Lung (tissue), 12 donors: ENCODE measurements around the gene SETD1A. TPM values are rescaled to one million over a fixed set of nuclear protein-coding genes. Genes with fewer than 3 reads are reported as not detected.

Experiments
- ATAC-seq: fragments of 200-7000 bp; cut with Tn5 transposase; one replicate; pipeline ENCODE4 v1.9.1; 2020; ENCODE audit warnings: moderate number of reproducible peaks; ENCODE audit not compliant: insufficient read depth, low FRiP score
- DNase-seq, 3 donors: peaks; one replicate each; pipeline ENCODE4 v3.0.0-alpha.2; 2013 to 2017
- H3K27ac ChIP-seq, 2 donors: one replicate each; pipeline ENCODE4 v1.5.1; 2013; ENCODE audit warnings: mild to moderate bottlenecking in 2 of 2, moderate library complexity in 2 of 2, control low read depth in 1 of 2, inconsistent platforms in 1 of 2, low read depth in 1 of 2, low read length in 1 of 2
- H3K27me3 ChIP-seq, 3 donors: one replicate each; pipeline ENCODE4 v1.5.1; 2013; ENCODE audit warnings: low read length in 2 of 3; ENCODE audit not compliant: control insufficient read depth in 3 of 3, insufficient read depth in 3 of 3
- H3K36me3 ChIP-seq, 4 donors: one replicate each; pipeline ENCODE4 v1.5.1; 2013; ENCODE audit warnings: low read length in 4 of 4, mild to moderate bottlenecking in 1 of 4, moderate library complexity in 1 of 4; ENCODE audit not compliant: control insufficient read depth in 4 of 4, insufficient read depth in 4 of 4
- H3K4me1 ChIP-seq, 5 donors: one replicate each; pipeline ENCODE4 v1.5.1; 2013; ENCODE audit warnings: low read length in 5 of 5, mild to moderate bottlenecking in 2 of 5, moderate library complexity in 1 of 5; ENCODE audit not compliant: control insufficient read depth in 5 of 5, insufficient read depth in 5 of 5
- H3K4me3 ChIP-seq: one replicate; pipeline ENCODE4 v1.5.1; 2013; ENCODE audit warnings: mild to moderate bottlenecking, control low read depth, moderate library complexity
- H3K9ac ChIP-seq, 2 donors: one replicate each; pipeline ENCODE4 v1.5.1; 2013; ENCODE audit warnings: low read length in 2 of 2, control low read depth in 1 of 2; ENCODE audit not compliant: insufficient read depth in 1 of 2
- H3K9me3 ChIP-seq, 4 donors: one replicate each; pipeline ENCODE4 v1.5.1; 2013; ENCODE audit warnings: low read length in 3 of 4, mild to moderate bottlenecking in 1 of 4, moderate library complexity in 1 of 4; ENCODE audit not compliant: control insufficient read depth in 4 of 4, insufficient read depth in 3 of 4
- CTCF ChIP-seq: IDR thresholded peaks from 2 replicates; pipeline ENCODE4 v1.5.1; 2012; ENCODE audit warnings: mild to moderate bottlenecking; ENCODE audit errors: control extremely low read depth, extremely low read depth
- WGBS, 2 donors: extraction: QIAGEN DNeasy Blood & Tissue Kit; methylation state at CpG; one replicate each; pipeline ENCODE4 v1.1.7; 2013; 5-methylcytosine and 5-hydroxymethylcytosine counted together
- polyA plus RNA-seq, 2 donors: library from polyadenylated mRNA; stranded (reverse); fragments of 200-250 nt; gene quantifications; one replicate each; pipeline ENCODE4 v1.2.1, GENCODE V29; 2013
- total RNA-seq, 2 donors: library from RNA; depleted of rRNA in 1 of 2; stranded (reverse); fragments of >200 nt in 1 of 2; gene quantifications; one replicate each; pipeline ENCODE4 v1.2.1, GENCODE V29; 2014 to 2021
- donor health status: control.
- donor health status: control.
- donor health status: Bipolar disorder and iron deficiency.
- donor health status: healthy.
- donor health status: DM: yes; HTN: yes; CAD: no.

The SETD1A gene
- total and polyA plus RNA-seq, 4 donors: 7.4 to 22.0 (median 10.9) TPM

GRCh38 chr16:30985401-30986128 is 28.0 kb downstream of the SETD1A start:
- H3K27ac ChIP-seq: peak overlapping the region in 1 of 2 donors; percentile 18
- H3K9me3 ChIP-seq: no peaks in the 10 kb centered on the region
- H3K36me3 ChIP-seq: peaks cover 0 to 30% (median 15%) of the 10 kb centered on the region in 4 donors
- DNase-seq (peak; percentile 32 to 53 (median 48)), ATAC-seq (peak; percentile 14)
- 76 to 80% methylated on average over 19 to 20 of the region's 20 CpGs for WGBS, 2 donors
- peaks cover 0 to 8% (median 0%) of the 10 kb centered on the region in 5 donors for H3K4me1 ChIP-seq
- H3K9ac ChIP-seq: no peak overlapping the region
- no peak for TF ChIP-seq CTCF
- peak overlapping the region; percentile 36 for H3K4me3 ChIP-seq
- H3K27me3 ChIP-seq: no peaks in the 10 kb centered on the region

- Histone ChIP-seq H3K4me1 (peaks cover 0 to 8% (median 0%) of the 10 kb centered on the region in 5 donors), H3K27ac (no peak overlapping the region), H3K27me3 (no peaks in the 10 kb centered on the region), H3K36me3 (peaks cover 0 to 24% (median 11%) of the 10 kb centered on the region in 4 donors), H3K9me3 (no peaks in the 10 kb centered on the region), H3K9ac (no peak overlapping the region), H3K4me3 (no peak overlapping the region)
- DNase-seq (no peak), ATAC-seq (no peak)
- WGBS, 2 donors: 95% methylated on average over 29 of the region's 29 CpGs
- TF ChIP-seq CTCF: no peak
Observed at GRCh38 chr16:30986129-30986991, 28.8 kb downstream of the SETD1A start.

DNA sequence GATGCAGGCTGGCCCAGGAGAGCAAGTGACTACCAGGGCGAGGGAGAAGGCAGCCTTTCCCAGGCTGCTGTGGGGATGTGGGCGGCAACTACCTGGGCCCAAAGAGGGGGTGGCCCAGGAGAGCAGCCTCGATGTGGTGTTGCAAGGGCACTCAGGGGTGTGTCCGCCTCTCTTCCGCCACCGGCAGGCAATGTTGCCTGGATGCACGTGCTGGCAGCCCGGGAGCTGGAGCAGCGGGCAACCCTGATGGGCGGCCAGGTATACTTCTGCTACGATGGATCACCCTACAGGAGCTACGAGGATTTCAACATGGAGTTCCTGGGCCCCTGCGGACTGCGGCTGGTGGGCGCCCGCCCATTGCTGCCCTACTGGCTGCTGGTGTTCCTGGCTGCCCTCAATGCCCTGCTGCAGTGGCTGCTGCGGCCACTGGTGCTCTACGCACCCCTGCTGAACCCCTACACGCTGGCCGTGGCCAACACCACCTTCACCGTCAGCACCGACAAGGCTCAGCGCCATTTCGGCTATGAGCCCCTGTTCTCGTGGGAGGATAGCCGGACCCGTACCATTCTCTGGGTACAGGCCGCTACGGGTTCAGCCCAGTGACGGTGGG is 30.1 kb downstream of the SETD1A start:
- H3K4me1 ChIP-seq: peaks cover 0 to 8% (median 0%) of the 10 kb centered on the region in 5 donors
- ATAC-seq: no peak
- WGBS, 2 donors: 92 to 95% methylated on average over 30 of the region's 30 CpGs
- H3K9ac ChIP-seq: no peak overlapping the region
- H3K9me3 ChIP-seq: no peaks in the 10 kb centered on the region
- peaks cover 0 to 14% (median 6%) of the 10 kb centered on the region in 4 donors for H3K36me3 ChIP-seq
- peaks cover 0 to 4% (median 0%) of the 10 kb centered on the region in 3 donors for H3K27me3 ChIP-seq
- TF ChIP-seq CTCF: no peak
- no peak overlapping the region for H3K27ac ChIP-seq
- no peak overlapping the region for H3K4me3 ChIP-seq
- DNase-seq: no peak
